ENCODE measurements around the gene ADCY2.
A peak's percentile ranks its signal among the peaks of the same experiment; 100 is the strongest.

The ADCY2 gene

DNA sequence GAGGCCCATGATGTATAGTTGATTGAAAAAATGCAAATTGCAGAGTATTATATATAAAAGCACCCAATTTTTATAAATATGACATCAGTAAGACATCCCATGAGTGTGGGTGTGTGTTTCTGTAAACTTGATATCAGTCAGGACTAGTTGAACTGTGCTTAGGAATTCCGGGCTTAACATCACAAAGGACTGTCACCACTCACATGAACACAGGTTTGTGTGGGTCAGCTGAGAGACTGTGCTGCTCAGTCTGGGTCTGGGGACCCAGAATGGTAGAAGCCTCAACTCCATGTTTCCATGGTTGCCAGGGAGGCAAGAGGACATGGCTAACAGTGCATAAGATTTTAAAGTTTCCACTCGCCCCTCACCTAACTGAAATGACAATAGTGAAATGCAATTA, 120.3 kb downstream of the ADCY2 start:
- DNase-seq, result no peak

DNA sequence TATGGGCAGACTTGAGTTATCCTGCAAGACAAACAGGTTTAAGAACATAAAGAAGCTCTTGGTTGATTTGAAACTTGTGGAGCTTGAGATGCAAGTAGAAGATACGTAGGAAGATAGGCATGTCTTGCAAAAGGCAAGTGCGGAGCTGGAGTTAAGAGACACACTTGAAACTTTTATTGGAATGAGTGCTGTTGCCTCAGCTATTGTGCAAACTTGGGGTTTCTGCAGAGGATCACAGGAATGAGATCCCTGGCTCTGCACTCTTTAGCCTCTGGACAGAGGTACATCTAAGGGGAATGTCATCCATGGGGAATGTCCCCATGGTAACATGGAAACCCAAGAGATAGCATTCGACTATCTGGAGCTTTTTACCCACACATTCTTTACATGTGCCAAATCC, 121.1 kb downstream of the ADCY2 start:
- DNase-seq, result no peak

DNA sequence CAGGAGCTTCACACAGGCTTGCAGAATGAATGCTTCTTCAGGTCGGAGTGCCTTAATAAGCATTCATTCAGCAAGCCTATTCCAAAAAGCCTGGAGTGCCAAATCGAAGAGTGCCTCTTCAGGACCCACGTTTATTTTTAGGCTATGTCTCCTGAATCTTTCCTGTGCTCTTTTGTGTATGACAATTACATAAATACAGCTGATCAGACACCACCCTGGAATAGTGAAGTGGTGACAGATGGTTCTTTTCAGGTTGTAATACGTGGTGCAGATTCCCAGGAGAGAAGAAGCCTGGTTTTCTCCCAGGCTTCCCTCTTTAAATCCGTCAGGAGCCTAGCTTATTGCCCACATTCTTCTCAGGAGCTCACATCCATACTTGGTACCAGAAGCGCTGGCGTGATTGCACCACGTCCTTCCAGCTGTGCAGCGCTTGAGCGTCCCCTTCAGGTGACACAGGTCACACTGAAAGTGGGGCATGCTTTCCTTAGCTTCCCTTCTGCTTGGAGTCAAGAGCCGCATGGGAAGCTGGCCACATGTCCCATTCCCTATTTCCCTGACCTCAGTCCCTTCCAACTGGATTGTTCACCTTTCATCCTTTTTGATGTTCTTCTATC, 123.1 kb downstream of the ADCY2 start:
- no peak for DNase-seq

DNA sequence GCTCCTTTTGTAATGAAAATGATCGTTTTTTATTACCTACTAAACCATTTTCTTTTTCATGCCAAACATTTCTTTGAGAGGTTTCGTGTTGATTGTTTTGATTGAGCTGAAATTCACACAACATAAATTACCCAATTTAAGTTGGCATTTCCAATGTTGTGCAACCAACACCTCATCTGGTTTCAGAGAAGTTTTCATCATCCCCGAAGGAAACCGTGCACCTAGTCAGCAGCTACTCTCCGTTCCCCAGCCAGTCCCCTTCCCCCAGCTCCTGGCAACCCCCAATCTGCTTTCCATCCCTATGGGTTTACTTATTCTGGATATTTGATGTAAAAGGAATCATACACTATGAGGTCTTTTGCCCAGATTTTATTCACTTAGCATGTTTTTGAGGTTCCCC, 123.6 kb downstream of the ADCY2 start:
- no peak for DNase-seq

DNA sequence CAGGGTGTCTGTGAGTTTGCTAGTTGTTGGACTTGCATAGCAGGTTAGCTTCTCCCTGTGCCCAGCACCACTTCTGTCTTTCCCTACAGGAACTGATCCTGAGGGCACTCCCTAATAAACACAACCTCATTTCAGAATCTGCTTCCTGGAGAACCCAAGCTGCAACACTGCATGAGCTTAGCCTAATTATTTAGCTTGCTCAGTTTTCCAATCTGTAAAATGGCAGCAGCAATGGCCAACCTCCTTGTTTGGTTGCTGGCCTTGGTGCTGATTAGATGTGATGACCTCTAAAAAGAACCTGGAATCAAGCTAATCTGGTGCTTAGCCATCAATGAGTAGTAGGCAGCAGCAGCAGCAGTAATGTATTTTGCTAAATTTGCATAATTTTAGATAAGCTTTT, 133.9 kb downstream of the ADCY2 start:
- DNase-seq, result no peak

DNA sequence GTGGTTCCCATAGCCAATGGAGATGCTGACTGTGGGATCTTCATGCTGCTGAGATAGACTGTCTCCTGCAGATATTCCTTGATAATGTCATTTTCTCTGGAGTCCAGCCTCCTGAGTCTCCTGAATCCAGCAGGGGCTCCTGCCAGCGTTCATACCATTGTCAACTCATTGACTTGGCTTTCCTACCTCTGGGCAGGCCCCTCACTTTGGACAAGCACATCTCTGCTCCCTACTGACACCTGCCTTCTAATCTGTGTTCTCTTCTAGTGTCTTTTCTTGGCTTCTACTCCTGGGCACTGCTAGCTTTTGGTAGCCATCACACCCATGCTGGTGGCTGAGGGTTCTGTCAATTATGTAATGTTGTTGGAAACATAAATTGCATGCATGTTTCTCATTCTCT, 138.0 kb downstream of the ADCY2 start:
- DNase-seq, result no peak

DNA sequence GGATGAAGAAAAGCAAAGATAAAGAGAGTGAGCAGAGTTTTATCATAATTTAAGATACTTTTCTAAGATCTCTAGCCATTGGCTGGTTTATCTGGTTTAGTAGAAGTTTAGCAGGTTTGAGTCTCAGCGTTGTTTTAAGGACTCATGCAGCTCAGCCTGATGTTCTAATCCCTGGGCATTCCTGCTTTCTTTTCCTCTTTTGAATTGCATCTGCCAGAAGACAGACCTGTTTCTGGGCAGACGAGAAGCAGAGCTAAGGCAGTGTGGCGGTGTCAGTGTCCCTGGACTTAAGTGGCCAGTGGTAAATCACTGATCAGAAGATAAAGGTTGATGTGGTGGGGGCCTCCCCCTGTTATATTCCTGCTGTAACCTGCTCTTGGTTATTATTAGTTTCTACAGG, 138.6 kb downstream of the ADCY2 start:
- no peak for DNase-seq

DNA sequence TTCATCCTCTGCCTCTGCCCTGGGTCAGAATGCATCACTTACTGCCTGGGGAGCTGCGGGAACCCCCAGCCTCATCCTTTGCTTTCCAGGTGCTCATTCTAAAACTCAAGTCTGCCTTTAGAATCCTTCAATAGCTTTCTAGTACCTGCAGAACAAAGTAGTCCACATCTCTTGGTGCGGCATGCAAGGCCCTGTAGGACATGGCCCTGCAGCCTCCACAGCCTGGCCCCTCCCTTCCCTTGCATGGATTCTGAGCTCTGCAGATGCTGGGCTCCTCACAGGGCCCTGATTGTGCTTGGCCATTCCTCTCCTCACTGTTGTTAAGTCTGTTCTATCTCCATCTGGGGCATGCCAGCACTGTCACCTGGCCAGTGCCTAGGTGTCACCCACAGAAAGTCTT, 141.6 kb downstream of the ADCY2 start:
- DNase-seq, result no peak

DNA sequence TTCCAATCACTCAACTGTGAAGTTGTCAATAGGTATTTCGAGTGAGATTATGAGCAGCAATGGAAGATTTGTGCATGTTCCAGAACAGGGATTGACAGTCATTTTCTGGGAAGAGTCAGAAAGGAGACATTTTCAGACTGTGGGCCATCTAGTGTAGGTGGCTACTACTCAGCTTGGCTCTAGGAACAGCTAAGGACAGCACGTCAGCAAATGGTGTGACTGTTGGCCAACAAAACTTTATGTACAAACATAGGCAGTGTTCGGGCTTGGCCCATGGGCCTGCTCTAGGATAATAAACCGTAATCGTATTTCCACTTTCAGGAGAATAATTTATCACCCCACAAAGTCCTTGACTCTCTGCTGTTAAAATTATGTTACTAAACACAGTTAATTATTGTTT, 143.6 kb downstream of the ADCY2 start:
- no peak for DNase-seq

DNA sequence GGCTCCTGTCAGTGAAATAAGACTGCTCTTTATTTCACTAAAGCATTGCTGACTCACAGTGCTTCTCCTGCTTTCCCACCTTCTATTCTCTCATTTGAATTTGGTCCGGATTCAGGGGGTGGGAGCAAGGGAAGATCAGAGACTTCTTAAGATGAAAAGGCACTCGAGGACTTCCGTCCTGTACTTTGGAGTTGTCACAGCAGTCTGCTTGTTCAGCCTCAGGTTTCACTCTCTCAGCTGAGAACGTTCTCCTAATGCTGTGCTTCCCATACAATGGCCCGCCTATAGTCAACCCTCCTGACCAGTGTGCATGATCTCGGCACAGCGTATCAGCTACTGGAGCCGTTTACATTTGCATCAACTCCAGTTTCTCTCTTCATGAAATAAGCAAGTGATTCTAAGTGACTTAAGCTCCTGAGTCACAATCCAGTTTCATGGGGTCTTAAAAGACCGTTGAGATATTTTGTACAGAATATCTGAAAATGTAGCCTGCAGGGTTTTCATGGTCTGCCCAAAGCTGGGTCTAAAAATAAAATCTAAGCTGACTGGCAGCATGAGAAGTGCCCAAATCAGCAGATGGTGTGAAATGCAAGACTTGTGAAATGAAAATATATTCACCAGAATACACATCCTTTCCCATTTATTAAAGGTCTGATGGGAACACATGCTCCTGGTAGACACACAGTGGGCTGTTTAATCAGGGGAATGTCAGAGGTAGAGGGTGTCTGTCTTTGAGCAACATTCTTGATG, 145.0 kb downstream of the ADCY2 start:
- DNase-seq, result no peak

DNA sequence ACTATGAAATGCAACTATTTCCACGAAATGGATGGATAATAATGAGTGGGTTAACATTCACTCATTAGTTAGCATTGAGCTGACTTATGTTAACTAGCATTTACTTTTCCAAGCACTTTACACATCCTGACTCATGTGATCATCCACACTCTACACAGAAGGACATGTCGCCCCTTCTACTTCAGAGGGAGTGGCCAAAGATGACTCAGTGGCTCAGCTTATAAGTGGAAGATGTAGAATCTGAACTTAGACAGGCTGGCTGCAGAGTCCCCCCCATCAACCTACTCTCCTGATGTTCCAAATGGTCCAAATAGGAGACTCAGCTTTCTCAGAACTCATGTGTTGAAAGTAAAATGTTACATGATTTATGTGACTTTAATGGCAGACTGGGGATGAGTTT, 146.0 kb downstream of the ADCY2 start:
- DNase-seq, result no peak

DNA sequence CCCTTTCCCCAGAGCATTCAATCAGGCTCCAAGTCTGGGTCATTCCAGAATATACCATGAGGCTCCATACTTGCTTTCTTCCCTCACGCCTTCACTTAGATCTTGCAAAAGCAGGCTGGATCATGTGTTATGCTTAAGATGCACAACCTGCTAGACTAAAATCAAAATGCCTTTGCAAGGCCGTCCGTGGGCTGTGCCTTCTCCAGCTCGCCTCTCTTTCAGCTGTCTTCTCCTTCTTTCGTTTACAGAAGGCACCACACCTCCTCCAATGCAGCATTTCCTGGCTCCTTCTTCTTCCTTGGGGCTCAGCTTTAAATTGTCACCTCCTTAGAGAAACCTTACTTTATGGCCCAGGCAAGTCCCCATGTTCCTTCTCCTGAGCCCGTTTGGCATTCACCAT, 150.6 kb downstream of the ADCY2 start:
- no peak for DNase-seq

DNA sequence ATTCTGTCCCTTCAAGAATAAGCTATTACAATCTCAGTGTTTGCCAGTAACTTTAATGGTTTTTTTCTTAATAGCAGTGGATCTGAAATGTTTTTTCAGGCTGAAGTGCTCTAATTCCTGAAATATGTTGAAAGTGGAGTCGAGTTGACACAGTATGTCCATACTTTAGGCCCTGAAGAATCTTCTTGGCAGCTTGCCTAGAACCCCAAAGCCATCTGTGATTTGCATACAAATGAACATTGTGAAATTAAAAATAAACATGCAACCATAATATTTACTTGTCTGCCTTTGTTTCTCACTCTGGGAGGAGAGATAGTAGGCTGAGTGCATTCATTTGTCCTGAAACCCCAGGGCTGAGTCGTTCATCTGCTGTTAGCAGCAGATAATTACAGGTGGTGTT, 152.7 kb downstream of the ADCY2 start:
- DNase-seq, result no peak

DNA sequence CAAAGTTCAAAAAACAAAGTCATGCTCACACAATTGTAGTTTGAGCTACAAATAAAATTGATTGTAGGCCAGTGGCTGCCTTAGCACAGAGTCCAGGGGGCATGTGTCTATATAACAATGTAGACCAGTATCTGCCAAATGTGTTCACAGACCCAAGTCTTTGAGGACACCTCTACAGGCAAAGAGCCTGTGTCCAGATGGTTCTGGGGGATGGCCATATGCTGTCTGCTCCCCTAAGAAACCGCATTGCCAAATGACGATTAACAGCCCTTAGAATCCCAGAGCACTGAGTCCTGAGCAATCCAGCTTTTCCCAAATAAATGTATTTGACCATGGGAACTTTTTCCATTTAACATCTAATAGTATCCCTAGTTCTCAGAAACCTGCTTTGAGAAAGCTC, 169.6 kb downstream of the ADCY2 start:
- no peak for DNase-seq

DNA sequence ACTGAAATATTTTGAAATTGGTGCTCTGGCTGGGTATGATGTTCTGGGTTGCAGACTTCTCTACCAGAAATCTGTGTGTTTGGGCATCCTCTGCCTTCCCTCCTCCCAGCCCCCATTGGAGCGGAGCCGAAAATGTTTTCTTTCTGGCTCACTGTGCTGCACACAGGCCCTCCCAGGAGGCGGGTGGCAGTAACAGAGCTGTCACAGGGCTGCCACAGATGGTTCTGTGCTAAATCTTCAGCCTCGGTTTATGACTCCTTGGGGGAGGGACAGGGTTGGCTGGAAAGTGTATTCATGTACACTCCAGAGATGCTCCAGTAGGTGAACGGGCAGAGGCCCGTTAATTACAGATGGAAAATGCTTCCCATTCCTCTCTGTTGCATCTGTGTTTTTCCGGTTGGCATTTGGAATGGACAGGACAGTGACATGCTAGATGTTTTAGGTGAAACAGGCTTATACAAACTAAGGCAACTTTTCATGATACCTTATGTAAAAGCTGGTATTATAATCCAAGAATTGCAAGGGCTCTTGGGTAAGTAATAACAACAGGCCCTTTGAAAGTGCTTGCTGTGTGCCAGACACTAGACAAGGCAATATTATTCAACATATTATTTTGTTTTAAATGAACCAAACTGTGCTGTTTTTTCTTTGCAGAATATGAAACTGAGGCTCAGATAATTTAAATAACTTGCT, 180.2 kb downstream of the ADCY2 start:
- no peak for DNase-seq

DNA sequence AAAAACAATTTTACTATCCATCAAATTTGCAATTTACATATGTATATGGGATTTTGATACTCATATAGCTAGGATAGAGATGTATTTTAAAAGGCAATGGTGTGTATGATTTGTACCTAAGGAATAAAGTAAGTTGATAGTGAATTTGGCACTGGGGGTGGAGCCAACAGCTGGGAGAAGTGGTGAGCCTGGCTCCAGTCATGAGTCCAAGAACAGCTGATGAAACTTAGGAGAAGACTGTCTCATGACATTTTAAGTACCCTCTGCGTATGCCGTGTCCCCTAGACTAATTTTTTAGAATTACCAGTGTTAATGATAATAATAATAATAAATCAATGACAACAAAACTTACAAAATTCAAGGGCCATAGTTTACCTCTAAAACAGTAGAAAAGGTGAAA, 181.4 kb downstream of the ADCY2 start:
- DNase-seq, result no peak

DNA sequence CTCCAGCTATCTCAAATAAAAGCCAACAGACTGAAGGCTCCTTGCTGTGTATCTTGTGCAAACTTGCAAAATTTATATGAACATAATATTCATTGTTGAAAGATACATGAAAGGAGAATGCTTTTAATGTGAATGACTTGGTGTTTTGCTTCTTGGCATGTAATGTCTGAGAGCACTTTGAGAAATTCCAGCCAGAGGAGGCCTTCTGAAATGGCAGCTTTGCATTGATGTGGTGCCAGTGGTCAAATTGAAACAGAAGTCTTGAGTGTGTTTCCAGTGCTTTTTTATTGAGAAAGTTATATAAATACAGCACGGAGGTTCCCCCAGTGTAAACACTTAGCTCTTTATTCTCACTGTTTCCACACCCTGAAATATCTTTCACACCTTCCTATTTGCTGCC, 182.1 kb downstream of the ADCY2 start:
- no peak for DNase-seq

DNA sequence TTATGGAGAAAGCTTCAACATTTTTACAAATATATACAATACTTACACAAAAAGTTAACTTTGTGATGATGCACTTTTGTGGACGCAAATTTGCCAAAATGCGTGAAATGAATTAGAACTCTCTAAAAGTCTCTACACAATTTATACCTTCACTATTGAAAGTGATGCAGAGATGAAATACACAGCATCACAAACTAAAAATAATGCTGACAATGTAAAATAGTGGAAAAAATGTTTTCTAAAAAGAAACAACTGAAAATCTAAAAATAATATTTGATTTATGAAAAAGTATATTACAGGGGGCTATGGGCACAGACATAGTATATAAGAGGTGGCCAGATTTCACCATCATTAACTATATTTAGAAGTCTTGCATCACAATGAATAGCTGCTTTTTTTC, 188.8 kb downstream of the ADCY2 start:
- DNase-seq, result no peak

DNA sequence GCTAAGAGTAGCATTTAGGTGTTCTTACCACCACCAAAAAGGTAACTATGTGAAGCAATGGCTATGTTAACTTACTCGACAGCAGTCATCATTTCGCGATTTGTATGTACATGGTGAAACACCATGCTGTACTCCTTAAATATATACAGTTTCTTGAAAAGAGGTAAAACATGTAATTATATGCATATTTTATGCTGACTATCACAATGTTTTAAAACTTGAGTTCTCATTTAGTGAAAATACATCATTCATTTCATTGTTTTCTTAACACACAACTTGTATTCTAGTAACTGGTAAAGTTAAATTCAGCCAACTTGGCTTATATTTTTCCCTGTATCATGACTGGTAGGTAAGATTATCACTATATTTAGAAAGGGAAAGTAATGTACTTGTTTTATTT, 189.9 kb downstream of the ADCY2 start:
- no peak for DNase-seq

DNA sequence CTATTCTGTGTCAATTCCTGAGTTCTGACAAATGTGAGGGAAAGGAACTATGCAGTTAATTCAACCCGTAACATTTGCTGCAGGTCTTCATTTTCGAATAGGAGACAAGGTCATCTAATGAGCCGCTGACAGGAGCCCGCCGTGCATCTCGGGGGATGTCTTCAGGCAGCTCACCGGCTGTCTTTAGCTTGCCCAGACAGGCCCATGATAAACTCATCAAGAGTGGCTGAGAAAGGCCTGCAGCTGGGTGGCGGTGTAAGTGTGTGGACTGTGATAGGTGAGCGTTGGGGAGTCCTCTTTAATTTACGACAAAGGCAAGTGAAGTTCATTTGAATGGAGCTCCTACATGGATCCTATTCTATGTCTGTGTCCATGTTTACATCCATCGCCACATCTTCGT, 190.5 kb downstream of the ADCY2 start:
- no peak for DNase-seq

DNA sequence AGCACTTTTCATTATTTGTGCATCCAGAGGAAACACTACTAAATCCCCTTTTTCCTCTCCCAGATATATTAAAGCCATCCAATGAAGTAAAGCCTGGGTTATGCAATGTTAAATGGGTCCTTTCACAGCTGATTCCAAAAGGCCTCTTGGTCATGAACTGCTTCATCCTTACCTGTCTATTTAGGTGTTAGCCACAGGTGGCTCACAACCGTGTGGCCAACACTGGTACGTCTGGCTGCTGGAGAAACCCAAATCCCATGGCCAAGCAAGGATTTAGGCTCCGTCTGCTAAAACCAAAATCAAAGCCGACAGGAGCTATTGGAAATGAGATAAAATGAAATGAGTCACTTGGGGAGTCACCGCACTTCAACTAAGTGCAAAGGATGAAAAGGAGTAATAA, 193.9 kb downstream of the ADCY2 start:
- DNase-seq, result no peak

DNA sequence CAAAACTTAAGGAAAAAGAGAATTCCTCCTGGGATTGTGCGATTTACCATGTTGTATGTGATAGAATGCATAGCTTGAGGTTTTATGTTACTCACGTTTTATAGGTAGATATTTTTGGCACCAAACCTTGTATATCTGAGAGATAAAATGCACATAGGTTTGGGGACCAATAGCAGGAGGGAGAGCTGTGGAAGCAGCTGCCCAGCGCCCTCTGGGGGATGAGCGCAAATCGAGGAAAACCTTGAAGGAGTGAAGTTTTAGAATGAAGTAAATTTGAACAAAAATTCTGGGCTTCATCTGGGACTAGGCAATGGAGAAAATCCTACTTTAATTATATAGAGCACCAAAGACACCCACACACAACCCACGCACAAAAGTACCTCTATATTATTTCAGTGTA, 197.0 kb downstream of the ADCY2 start:
- DNase-seq, result peak; percentile 1

DNA sequence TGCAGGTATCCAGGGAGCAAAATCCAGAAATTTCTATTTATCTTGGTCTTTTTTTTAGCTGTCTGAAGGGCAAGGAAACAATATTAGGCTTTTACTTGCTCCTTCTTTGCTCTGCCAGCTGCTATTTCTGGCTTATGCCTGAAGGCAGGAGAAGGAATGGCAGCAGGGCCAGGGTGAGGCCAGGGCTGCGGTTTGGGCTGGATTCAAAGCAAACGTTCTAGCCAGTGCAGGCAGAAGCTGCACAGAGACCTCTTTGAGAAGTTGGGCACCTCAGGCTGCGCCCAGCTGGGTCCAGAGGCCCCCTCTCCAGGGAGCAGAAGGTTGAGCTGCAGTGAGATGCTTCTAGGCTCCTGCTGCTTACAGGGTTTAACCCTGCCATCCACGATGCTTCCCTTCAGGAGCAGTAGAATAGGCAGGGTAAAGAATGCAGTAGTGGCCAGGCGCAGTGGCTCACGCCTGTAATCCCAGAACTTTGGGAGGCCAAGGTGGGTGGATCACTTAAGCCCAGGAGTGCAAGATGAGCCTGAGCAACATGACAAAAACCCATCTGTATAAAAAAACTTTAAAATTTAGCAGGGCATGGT, 201.2 kb downstream of the ADCY2 start:
- DNase-seq, result no peak
